SK-N-SH (cell line): ENCODE data around the gene DLK2.

Experiments
- POLR2AphosphoS5 ChIP-seq: IDR thresholded peaks from 2 replicates; pipeline ENCODE4 v1.6.1; 2012; ENCODE audit warnings: low read depth, low read length
- RAD21 ChIP-seq: IDR thresholded peaks from 2 replicates; pipeline ENCODE4 v1.6.1; 2012; ENCODE audit warnings: mild to moderate bottlenecking, low read length
- TF ChIP-seq, protein P1 (sequence below): fragments of 150-350 bp; IDR thresholded peaks from 2 replicates; pipeline ENCODE4 v1.6.1; 2017; ENCODE audit warnings: antibody characterized with exemption, low read length, low read depth, borderline replicate concordance
- TF ChIP-seq, protein P2 (sequence below): fragments of 200-600 bp; sonication (generic); IDR thresholded peaks from 2 replicates; pipeline ENCODE4 v1.6.1; 2017; ENCODE audit warnings: antibody characterized with exemption, mild to moderate bottlenecking, moderate library complexity

DNA sequence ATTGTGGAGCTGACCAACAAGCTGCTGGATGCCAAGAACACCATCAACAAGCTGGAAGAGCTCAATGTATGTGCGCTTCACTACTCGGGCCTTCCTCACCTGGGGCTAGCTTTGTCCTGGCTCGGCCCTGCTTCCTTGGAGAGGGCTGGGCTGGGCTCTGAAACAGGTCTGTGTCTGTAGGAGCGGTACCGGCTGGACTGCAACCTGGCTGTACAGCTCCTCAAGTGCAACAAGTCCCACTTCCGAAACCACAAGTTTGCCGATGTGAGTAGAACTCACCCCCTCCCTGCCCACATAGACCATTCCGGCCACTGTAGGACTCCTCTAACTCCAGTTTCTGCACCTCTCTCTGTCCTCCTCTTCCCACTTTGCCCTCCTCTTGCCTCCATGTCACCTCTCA lies 48.1 kb upstream of the DLK2 start:
- TF ChIP-seq, protein P1, sequence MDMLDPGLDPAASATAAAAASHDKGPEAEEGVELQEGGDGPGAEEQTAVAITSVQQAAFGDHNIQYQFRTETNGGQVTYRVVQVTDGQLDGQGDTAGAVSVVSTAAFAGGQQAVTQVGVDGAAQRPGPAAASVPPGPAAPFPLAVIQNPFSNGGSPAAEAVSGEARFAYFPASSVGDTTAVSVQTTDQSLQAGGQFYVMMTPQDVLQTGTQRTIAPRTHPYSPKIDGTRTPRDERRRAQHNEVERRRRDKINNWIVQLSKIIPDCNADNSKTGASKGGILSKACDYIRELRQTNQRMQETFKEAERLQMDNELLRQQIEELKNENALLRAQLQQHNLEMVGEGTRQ, result no peak
- no peak for TF ChIP-seq RAD21
- TF ChIP-seq, protein P2, sequence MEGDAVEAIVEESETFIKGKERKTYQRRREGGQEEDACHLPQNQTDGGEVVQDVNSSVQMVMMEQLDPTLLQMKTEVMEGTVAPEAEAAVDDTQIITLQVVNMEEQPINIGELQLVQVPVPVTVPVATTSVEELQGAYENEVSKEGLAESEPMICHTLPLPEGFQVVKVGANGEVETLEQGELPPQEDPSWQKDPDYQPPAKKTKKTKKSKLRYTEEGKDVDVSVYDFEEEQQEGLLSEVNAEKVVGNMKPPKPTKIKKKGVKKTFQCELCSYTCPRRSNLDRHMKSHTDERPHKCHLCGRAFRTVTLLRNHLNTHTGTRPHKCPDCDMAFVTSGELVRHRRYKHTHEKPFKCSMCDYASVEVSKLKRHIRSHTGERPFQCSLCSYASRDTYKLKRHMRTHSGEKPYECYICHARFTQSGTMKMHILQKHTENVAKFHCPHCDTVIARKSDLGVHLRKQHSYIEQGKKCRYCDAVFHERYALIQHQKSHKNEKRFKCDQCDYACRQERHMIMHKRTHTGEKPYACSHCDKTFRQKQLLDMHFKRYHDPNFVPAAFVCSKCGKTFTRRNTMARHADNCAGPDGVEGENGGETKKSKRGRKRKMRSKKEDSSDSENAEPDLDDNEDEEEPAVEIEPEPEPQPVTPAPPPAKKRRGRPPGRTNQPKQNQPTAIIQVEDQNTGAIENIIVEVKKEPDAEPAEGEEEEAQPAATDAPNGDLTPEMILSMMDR, result no peak
- TF ChIP-seq POLR2AphosphoS5, result no peak
